Measurements from ENCODE around the gene SETD1B. TPM values are rescaled to one million over a fixed set of nuclear protein-coding genes. Genes with fewer than 3 reads are reported as not detected.

Gene SETD1B
- total RNA-seq, 1 experiment from 2014 or later: 40.4 TPM

DNA sequence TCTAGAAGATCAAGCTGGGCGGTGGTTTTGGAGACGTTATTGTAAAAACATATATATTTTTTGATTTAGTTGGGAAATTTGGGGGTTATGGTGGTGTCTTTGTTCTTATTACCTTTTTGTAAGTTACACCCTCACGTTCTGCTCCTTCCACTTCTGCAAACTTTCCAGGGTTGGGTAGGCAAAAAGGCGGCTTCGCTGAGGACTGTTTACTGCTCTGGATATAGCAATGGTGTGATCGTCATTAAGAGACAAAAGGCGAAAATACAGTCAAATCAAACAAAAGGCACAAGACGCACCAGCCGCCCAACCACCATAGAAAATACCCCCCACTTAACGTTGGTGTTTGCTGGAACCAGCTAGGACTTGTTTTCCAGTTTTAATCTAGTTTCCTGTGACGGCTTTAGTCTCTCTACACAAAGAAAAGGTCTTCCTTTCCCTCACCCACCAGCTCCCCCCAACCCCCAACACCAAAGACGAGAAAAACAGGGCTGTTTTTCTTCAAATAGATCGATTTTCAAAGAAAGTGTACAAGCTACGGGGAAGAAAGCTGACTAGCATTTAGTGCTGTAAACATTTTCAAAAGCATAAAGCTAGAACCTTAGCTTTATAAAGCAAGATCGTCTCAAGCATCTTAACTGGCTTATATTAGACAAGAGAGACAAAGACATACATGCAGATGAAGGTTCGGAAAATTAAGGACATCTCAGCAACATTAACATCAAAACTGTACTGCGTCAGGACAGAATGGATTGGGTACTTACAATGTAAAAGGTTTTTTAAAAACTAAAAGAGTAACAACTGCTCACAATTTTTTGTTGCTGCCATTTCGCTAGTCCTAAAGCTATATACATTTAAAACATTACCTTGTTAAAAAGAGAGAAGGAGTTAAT is 2.0 kb upstream of the SETD1B start:
- H3K79me1 ChIP-seq (ENCODE audit: insufficient read depth, low read depth, low read length, poor library complexity, severe bottlenecking): no peaks in the 10 kb centered on the region
- peak overlapping the region; percentile 78 for H2BK12ac ChIP-seq (ENCODE audit: insufficient read length, low read depth, low read length)
- H3K14ac ChIP-seq (ENCODE audit: insufficient read depth, low read length): peak overlapping the region; percentile 97; the same call in 1 of the 2 replicates
- H3K56ac ChIP-seq (ENCODE audit: insufficient read length, low read depth, low read length): peak overlapping the region; percentile 98
- H3K27me3 ChIP-seq (ENCODE audit: insufficient read depth, low read length): no peaks in the 10 kb centered on the region
- H3K18ac ChIP-seq (ENCODE audit: insufficient read length, low read depth, low read length): peak overlapping the region; percentile 96
- no peak overlapping the region for H2AFZ ChIP-seq (ENCODE audit: low read length)
- no peak overlapping the region for H2BK20ac ChIP-seq (ENCODE audit: low read depth, low read length, poor library complexity, severe bottlenecking)
- no peak for TF ChIP-seq CTCF (conservative IDR thresholded peaks at IDR 0.05)
- no peaks in the 10 kb centered on the region; the same call in 1 of the 2 replicates for H3K27me3 Mint-ChIP-seq (ENCODE audit: low read depth)
- H3K27ac Mint-ChIP-seq: peak overlapping the region; percentile 98 to 100 (median 100)
- H3K9me3 Mint-ChIP-seq: no peaks in the 10 kb centered on the region
- peaks cover 27% of the 10 kb centered on the region for H3K23me2 ChIP-seq (ENCODE audit: insufficient read length, low read depth, low read length, poor library complexity, severe bottlenecking)
- H2BK5ac ChIP-seq (ENCODE audit: insufficient read length, low read length): peak overlapping the region; percentile 97
- WGBS (ENCODE audit: extremely low coverage, insufficient read length, low lambda C conversion rate): 100% methylated on average over 1 of the region's 18 CpGs
- H4K8ac ChIP-seq (replicated peaks; ENCODE audit: insufficient read length, low read depth, low read length): peak overlapping the region; percentile 100
- peak overlapping the region; percentile 98 for H2AK5ac ChIP-seq (ENCODE audit: insufficient read length, low read length)
- peaks cover 20 to 34% (median 31%) of the 10 kb centered on the region in 3 experiments for H3K36me3 Mint-ChIP-seq (ENCODE audit: insufficient read depth in 1 of 3, low read depth in 3 of 3)
- H4K5ac ChIP-seq (ENCODE audit: insufficient read length, low read depth, low read length): peak overlapping the region; percentile 99
- H3K4me1 ChIP-seq (ENCODE audit: insufficient read depth, low read length): peaks cover 6% of the 10 kb centered on the region; the same call in 1 of the 2 replicates
- H3K4ac ChIP-seq (ENCODE audit: low read depth, low read length): peak overlapping the region; percentile 98
- H3K23ac ChIP-seq (ENCODE audit: insufficient read length, low read depth, low read length): peak overlapping the region; percentile 95
- peaks cover 47 to 50% of the 10 kb centered on the region in 2 experiments for H3K4me1 Mint-ChIP-seq
- H3K79me2 ChIP-seq (ENCODE audit: insufficient read depth, low read length): no peaks in the 10 kb centered on the region; the same call in 1 of the 2 replicates
- peak; percentile 32 for DNase-seq
- H3K4me3 Mint-ChIP-seq: peak overlapping the region; percentile 82 to 83
- H3K27ac ChIP-seq (ENCODE audit: insufficient read length, low read depth, low read length): peak overlapping the region; percentile 99
- no peak overlapping the region for H2BK15ac ChIP-seq (ENCODE audit: low read depth, low read length)
- peak overlapping the region; percentile 100 for H3K9ac ChIP-seq (ENCODE audit: extremely low read depth, insufficient read length, low read length)
- peak overlapping the region; percentile 100 for H4K91ac ChIP-seq (ENCODE audit: insufficient read length, low read depth, low read length)
- H3K9me3 ChIP-seq (ENCODE audit: control insufficient read depth, low read depth, low read length): no peaks in the 10 kb centered on the region
- peak overlapping the region; percentile 98 for H3K4me2 ChIP-seq (ENCODE audit: insufficient read depth, insufficient read length, low read length)
- H2BK120ac ChIP-seq (ENCODE audit: low read depth, low read length, poor library complexity, severe bottlenecking): peak overlapping the region; percentile 42
- no peaks in the 10 kb centered on the region for H4K20me1 ChIP-seq (ENCODE audit: control insufficient read depth, insufficient read depth, insufficient read length)
- peak overlapping the region; percentile 84 for H3T11ph ChIP-seq (ENCODE audit: low read length)

Data from H9 (cell line).